T-helper 9 cell (primary cell): Measurements from ENCODE around the gene ABO.
"Not testable (repeated sequence)": the region's sequence is repeated elsewhere in the genome, so short reads cannot be mapped to it uniquely, and the experiment has no call there.

Experiments used
- DNase-seq: peaks from one replicate; pipeline ENCODE4 v3.0.0-alpha.2; 2020

ABO gene

GRCh38 chr9:133239533-133240090 is 35.4 kb downstream of the ABO start:
- DNase-seq: no peak

GRCh38 chr9:133238851-133239532 is 36.0 kb downstream of the ABO start:
- peak; percentile 53 for DNase-seq

DNA sequence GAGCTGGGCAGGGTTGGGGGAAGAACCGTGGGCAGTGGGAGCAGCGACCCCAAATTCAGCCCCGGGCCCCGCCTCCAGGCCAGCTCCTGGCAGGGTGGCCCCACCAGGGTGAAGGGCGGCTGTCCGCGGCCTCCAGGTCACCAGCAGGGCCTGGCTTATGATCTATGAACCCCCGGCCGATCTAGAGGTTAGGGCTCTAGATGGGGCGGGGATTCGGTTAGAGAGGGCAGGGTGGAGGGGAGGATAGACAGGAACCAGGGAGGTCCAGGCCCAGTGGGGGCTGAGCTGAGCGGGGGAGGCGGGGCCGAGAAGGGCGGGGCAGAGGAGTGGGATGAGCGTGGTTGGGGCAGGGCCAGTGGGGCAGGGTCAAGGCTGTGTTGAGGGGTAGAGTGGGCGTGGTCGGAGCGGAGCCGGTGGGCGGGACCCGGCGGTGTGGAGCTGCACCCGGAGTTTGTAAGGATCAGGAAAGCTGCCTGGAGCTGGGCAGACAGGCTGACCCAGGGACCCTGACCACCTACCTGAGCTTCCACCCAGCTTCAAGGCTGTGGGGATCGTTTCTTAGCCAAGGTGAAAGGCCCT is 36.6 kb downstream of the ABO start:
- peak; percentile 4 for DNase-seq

- no peak for DNase-seq
Measured at GRCh38 chr9:133237035-133237731, 37.8 kb downstream of the ABO start.

DNA sequence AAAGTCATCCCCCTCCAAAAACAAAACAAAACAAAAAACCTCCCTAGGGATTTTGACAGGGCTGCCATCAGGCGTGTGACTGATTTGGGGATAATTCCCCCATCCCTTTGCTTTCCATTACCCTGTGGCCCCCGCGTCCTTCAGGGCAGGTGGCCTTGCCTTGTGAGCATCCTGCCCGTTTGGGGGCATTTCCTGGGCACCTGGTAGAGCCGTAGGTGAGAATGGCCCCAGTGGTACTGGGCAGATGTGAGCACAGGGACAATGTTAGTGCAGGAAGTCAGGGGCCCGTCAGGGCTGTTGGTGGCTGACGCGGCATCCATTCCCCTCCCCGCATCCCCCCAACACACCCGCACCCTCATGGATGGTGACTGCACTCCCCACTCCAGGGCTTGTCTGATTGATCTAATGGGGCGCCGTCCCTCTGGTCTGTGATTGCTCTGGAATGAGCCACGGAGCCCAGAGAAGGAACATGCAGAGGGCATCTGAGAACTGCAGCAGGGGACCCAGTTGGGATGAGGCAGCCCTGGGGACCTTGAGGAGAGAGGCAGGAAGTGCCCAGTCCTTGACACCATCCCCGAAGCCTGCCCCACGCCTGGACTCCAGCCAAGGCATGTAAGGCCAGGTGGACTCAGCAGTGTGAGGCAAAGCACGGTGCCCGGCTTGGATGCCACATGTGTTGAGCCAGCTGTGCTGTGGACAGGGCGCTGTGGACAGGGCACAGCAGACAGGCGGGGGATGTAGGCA is 38.5 kb downstream of the ABO start:
- DNase-seq: not testable (repeated sequence)

DNA sequence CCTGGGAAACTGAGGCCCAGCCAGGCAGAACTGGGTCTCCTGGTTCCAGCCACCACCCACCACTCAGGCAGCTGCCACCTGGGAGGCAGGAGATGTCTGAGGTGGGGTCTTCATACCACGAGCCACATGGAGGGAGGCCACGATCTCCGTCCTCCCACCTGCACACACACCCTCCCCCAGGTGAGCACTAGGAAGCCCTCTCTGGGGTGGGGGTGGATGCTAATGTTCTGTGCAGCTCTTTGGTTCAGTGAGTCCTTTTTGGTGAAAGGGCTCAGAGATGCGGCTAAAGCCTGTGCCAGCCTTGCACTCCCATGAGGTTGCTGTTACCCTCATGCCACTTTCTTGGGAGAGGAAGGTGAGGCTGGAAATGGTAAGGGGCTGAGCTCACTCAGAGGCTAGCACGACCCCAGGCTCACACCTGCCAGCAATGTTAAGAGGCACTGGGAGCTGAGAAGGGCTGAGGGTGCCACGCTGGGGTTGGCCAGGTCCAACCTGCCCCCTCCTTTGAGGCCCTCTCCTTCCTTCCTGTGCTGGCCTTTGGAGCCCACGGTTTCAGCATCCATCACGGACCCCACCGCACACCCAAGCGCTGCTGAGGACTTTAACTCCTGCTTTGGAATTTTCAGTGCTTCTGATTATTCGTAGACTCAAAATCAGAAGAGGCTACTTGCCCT is 39.3 kb downstream of the ABO start:
- DNase-seq: no peak

GRCh38 chr9:133234577-133235322 is 40.3 kb downstream of the ABO start:
- DNase-seq: no peak

DNA sequence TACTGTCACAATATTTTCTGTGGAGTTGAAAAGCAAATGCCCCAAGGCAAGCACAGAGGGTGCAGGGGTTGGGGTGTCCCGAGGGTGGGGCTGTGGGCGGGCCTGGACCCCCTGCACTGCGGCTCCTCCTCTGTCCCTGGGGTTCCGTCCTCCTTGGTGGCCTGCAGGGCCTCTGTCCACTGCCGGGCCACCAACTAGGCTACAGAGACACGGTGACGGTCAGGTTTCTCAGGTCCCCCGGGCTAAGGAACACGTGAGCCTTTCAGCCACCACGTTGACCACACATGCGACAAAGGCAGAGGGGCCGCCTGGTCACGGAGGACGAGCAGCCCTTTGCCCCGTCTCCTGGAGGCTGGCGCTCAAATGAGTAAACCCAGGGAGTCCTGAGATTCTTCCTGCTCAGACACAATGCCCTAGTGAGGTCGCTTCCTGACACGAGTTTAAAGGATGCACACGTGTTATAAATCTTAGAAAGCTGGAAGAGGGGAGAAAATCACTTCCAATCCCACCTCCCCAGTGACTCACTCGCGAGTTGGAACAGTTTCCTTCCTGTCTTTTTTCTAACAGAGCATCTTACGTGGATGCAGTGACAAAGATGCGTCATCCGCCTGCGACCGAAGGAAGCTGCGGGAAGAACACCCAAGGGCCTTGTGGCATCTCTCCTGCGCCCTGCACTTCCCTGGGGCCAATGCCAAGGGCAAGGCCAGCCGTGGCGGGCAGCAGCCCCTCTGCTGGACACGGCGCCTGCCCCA is 41.1 kb downstream of the ABO start:
- DNase-seq: no peak

- not testable (repeated sequence) for DNase-seq
Measured at GRCh38 chr9:133231934-133232568, 43.0 kb downstream of the ABO start.

- not testable (repeated sequence) for DNase-seq
Measured at GRCh38 chr9:133230514-133230913, 44.5 kb downstream of the ABO start.

DNA sequence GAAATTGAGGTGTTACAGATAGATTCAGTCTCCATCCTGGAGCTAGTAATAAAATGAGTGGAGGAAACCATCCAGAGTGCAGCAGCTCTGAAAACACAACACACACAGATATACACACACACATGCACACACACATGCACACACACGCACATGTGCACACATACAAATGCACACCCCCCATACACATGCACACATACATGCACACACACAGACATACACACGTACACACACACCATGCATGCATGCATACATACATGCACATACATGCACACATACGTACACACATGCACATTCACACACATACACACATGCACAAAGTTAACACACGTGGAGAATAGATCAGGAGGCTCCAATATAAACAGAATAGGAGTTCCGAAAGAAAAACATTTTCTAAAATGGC is 44.9 kb downstream of the ABO start:
- no peak for DNase-seq

GRCh38 chr9:133228474-133229193 is 46.4 kb downstream of the ABO start:
- not testable (repeated sequence) for DNase-seq

DNA sequence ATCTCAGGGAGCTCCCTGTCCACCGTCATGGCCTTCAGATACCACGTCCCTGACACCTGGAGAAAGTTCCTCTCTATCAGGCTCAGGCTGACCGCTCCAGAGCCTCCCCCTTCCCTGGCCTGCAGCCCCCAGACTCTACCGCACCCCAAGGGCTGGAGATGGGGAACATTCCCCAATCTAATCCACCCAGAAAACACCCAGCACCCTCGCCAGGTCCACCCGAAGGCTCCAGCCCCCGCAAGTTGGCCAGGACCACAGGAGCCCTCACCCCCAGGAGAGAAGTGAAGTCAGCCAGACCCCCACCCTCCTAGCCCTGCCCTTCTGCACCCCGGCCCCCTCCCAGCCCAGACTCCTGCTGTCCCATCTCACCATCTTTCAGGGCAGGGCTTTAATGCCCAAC is 47.0 kb downstream of the ABO start:
- not testable (repeated sequence) for DNase-seq

DNA sequence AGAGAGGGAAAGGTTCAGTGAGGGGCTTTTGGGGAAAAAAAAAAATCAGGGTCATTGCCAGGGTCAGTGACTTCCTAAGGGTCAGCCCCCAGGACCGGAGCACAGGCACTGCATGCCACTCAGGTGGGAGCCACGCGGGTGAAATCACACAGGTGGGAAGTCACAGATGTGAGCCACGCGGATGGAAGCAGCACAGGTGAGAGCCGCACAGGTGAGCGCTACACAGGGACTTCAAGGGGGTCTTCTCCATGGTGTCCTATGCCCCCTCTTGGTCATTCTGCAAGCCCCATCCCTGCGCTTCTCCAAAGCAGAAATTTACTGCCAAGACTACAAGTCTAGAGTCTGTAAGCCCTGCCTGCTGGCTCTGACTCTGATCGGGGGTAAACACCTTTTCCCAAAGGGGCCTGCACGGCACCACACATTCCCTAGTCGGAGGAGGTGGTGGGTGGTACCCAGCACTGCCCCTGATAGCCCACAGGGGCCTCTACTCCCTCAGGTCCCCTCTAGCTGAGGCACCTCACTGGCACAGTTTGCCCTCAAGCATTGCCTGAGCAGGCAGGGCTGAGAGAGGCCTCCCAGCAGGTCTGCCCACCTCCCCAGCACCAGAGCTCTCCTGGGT is 47.6 kb downstream of the ABO start:
- DNase-seq: no peak

DNA sequence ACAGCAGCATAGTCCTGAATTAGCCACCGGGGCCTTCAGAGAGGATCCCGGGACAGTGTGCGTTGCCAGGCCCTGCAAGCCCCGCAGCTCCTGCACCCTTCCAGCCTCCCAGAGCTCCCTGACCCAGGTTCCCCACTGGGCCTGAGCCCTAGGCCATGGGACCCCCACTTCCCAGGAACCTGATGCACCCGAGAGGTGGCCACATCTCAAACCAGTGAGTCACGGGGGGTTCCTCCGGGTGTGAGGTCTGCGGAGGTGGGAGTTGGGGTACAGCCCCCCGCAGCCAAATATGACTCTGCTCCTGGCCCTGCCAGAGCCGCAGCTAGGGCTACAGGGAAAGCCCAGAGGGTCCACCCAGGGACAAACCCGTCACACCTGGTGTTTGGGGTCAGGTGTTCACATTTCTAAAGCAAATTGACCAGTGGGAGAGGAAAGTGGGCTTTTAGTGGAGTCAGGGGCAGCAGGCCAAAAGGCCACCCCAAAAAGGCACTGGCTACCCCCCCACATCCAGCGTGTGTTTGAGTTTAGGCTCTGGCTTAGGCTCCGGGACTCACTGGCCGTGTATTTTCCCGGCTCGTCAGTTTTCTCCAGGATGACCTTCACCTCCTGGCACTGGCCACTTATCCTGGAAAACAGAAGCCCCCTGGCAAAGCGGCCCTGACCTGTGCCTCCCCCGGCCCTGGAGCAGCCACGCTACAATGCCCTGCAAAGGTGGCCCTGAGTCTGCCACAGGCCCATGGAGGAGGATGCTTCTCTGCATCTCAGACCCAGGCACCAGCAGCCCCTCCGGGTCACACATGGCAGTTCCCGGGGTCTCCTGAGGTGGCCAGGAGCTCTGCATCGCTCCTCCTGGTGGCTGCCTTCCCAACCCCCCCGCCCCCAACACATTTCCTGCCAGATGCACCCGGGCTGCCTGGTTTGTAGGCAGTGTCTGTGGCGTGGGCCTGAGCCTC is 48.5 kb downstream of the ABO start:
- no peak for DNase-seq

GRCh38 chr9:133225171-133226011 is 49.6 kb downstream of the ABO start:
- no peak for DNase-seq

GRCh38 chr9:133224762-133225161 is 50.2 kb downstream of the ABO start:
- DNase-seq: no peak
